HG03571 (cell line): Measurements from ENCODE around the gene NCBP3.
"Not testable (repeated sequence)": the region's sequence is repeated elsewhere in the genome, so short reads cannot be mapped to it uniquely, and the experiment has no call there.

Source experiments
- ATAC-seq: cut with Tn5 transposase; IDR thresholded peaks from one replicate; pipeline ENCODE4 v1.9.1; 2021; ENCODE audit not compliant: unreplicated experiment

NCBP3 gene

GRCh38 chr17:3882276-3882675 lies 36.2 kb upstream of the NCBP3 start:
- ATAC-seq, result no peak

- ATAC-seq, result no peak
These were observed 34.9 kb upstream of the NCBP3 start for GRCh38 chr17:3880983-3881382.

GRCh38 chr17:3879591-3880417 lies 33.8 kb upstream of the NCBP3 start:
- ATAC-seq, result no peak

- no peak for ATAC-seq
These were observed 33.1 kb upstream of the NCBP3 start for GRCh38 chr17:3879186-3879585.

- no peak for ATAC-seq
These were observed 31.2 kb upstream of the NCBP3 start for GRCh38 chr17:3877220-3877619.

GRCh38 chr17:3875317-3875716 lies 29.3 kb upstream of the NCBP3 start:
- ATAC-seq, result no peak

GRCh38 chr17:3873862-3874261 lies 27.8 kb upstream of the NCBP3 start:
- ATAC-seq, result no peak

- ATAC-seq, result no peak
These were observed 24.8 kb upstream of the NCBP3 start for GRCh38 chr17:3870871-3871306.

GRCh38 chr17:3867606-3868005 lies 21.6 kb upstream of the NCBP3 start:
- ATAC-seq, result no peak

GRCh38 chr17:3867106-3867505 lies 21.1 kb upstream of the NCBP3 start:
- ATAC-seq, result no peak

GRCh38 chr17:3866276-3866675 lies 20.2 kb upstream of the NCBP3 start:
- no peak for ATAC-seq

- no peak for ATAC-seq
These were observed 19.1 kb upstream of the NCBP3 start for GRCh38 chr17:3865176-3865575.

GRCh38 chr17:3864534-3864933 lies 18.5 kb upstream of the NCBP3 start:
- ATAC-seq, result no peak

- no peak for ATAC-seq
These were observed 16.0 kb upstream of the NCBP3 start for GRCh38 chr17:3861761-3862681.

GRCh38 chr17:3860939-3861700 lies 15.1 kb upstream of the NCBP3 start:
- ATAC-seq, result no peak

GRCh38 chr17:3859940-3860339 lies 13.9 kb upstream of the NCBP3 start:
- no peak for ATAC-seq

GRCh38 chr17:3857261-3858105 lies 11.4 kb upstream of the NCBP3 start:
- no peak for ATAC-seq

- ATAC-seq, result not testable (repeated sequence)
These were observed 8.2 kb upstream of the NCBP3 start for GRCh38 chr17:3854204-3854603.

GRCh38 chr17:3852561-3852960 lies 6.5 kb upstream of the NCBP3 start:
- ATAC-seq, result no peak

GRCh38 chr17:3851461-3852100 lies 5.5 kb upstream of the NCBP3 start:
- no peak for ATAC-seq
